Lower lobe of right lung (tissue), 2 donors: ENCODE measurements around the gene HRH2. TPM values are rescaled to one million over a fixed set of nuclear protein-coding genes. Genes with fewer than 3 reads are reported as not detected.

Experiments
- ATAC-seq, 2 donors: fragments of 200-7000 bp; cut with Tn5 transposase; one replicate each; pipeline ENCODE4 v1.9.1; 2020 to 2022; ENCODE audit warnings: mild to moderate bottlenecking in 2 of 2, moderate library complexity in 2 of 2
- DNase-seq: peaks from one replicate; pipeline ENCODE4 v3.0.0-alpha.2; 2020
- H3K27ac ChIP-seq: fragments of 200-600 bp; one replicate; pipeline ENCODE4 v1.8.0; 2022
- H3K27me3 ChIP-seq: fragments of 200-600 bp; one replicate; pipeline ENCODE4 v1.8.0; 2022; ENCODE audit warnings: low read depth
- H3K36me3 ChIP-seq: fragments of 200-600 bp; one replicate; pipeline ENCODE4 v1.8.0; 2022; ENCODE audit warnings: mild to moderate bottlenecking
- H3K4me1 ChIP-seq: fragments of 200-600 bp; one replicate; pipeline ENCODE4 v1.8.0; 2022
- H3K4me3 ChIP-seq: fragments of 200-600 bp; one replicate; pipeline ENCODE4 v1.8.0; 2022; ENCODE audit warnings: mild to moderate bottlenecking
- H3K9me3 ChIP-seq: fragments of 200-600 bp; one replicate; pipeline ENCODE4 v1.8.0; 2022
- intact Hi-C: fragments of 100-400 bp; cut with DNase I; formaldehyde crosslinking; loops from one replicate; pipeline ENCODE4 v1.11.0; 2022
- total RNA-seq: library from RNA; stranded (reverse); fragmentation: NEBNext Ultra II Directional; extraction: Animal tissue kit (Norgen Biotek cat#: 25700); gene quantifications from one replicate; pipeline ENCODE4 v1.2.1, GENCODE V29; 2021
- TF ChIP-seq, protein P1 (sequence below): fragments of 200-600 bp; IDR thresholded peaks from one replicate; pipeline ENCODE4 v1.8.0; 2022; ENCODE audit warnings: antibody characterized with exemption, mild to moderate bottlenecking
- donor health status: DM: no; HTN: yes; CAD: no; lungs with severe emphysema.

The HRH2 gene
- total RNA-seq, 1 donor from 2014 or later = 9.6 TPM

DNA sequence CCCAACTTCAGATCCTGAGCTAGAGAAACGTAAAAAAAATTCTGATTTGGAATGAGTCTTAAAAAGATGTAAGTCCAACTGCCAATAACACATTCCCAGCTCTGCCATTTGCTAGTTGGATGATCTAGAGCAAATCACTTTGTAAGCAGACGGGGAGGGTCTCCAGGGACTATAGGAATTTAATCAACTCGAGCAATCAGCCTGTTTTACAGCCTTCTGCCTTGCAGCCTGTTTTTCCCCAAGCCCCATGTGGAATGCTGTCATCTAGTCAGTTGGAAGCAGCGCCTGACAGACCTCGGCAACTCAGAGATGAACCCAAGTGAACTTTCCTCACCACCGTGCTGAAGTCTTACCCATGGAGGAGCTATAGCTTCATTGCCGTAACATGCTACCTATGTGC is 34.8 kb upstream of the HRH2 start:
- DNase-seq (no peak), ATAC-seq (no peak)
- Histone ChIP-seq H3K4me3 (no peak overlapping the region), H3K36me3 (no peaks in the 10 kb centered on the region), H3K4me1 (no peaks in the 10 kb centered on the region), H3K9me3 (no peaks in the 10 kb centered on the region), H3K27me3 (no peaks in the 10 kb centered on the region), H3K27ac (no peak overlapping the region)
- TF ChIP-seq, protein P1, sequence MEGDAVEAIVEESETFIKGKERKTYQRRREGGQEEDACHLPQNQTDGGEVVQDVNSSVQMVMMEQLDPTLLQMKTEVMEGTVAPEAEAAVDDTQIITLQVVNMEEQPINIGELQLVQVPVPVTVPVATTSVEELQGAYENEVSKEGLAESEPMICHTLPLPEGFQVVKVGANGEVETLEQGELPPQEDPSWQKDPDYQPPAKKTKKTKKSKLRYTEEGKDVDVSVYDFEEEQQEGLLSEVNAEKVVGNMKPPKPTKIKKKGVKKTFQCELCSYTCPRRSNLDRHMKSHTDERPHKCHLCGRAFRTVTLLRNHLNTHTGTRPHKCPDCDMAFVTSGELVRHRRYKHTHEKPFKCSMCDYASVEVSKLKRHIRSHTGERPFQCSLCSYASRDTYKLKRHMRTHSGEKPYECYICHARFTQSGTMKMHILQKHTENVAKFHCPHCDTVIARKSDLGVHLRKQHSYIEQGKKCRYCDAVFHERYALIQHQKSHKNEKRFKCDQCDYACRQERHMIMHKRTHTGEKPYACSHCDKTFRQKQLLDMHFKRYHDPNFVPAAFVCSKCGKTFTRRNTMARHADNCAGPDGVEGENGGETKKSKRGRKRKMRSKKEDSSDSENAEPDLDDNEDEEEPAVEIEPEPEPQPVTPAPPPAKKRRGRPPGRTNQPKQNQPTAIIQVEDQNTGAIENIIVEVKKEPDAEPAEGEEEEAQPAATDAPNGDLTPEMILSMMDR = no peak
- intact Hi-C loops = no loop called here

DNA sequence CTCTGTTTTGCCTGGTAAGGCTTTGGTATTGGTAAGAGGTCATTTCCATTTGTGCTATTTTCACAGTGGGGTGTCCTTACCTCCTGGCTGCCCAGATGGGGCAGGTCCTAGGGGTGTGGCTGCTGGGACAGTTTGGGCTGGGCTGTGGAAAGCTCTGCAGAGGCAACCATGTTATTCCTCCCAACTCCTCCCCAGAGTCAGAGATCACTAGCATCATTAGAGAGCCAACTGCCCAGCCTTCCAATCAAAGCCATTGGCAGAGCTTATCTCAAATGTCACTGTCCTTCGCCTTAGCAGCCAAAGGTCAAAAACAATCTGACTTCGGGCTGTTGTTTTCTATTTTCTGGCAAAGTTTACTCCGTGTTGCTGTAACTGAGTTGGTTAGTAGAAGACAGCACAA is 33.6 kb upstream of the HRH2 start:
- Histone ChIP-seq H3K9me3 (peaks cover 1% of the 10 kb centered on the region), H3K36me3 (no peaks in the 10 kb centered on the region), H3K27me3 (no peaks in the 10 kb centered on the region), H3K4me3 (no peak overlapping the region), H3K4me1 (no peaks in the 10 kb centered on the region), H3K27ac (no peak overlapping the region)
- TF ChIP-seq, protein P1 = no peak
- intact Hi-C loops = no loop called here
- no peak for ATAC-seq
- DNase-seq = no peak

DNA sequence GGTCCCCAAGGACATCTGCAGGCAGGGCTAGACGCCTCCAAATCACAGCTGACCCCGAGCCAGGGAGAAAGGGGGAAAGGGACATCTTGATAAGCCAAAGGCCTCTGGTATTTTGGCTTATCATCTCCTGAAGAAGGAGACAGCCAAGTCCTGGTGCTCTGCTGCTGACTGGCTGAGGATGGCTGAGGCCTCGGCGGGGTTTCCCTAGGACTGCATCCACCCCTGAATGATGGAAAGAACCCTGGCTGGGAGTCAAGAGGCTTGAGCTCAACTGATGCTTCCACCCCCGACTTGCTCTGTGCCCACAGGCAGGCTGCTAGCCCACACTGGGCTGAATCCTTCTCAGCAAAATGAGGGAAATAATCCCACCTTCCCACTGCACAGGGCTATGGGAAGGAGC is 30.9 kb upstream of the HRH2 start:
- intact Hi-C loops = no loop called here
- no peak overlapping the region for H3K4me3 ChIP-seq
- DNase-seq (no peak), ATAC-seq (no peak)
- H3K27ac ChIP-seq = no peak overlapping the region
- H3K4me1 ChIP-seq = no peaks in the 10 kb centered on the region
- TF ChIP-seq, protein P1 = no peak
- H3K9me3 ChIP-seq = peaks cover 8% of the 10 kb centered on the region
- no peaks in the 10 kb centered on the region for H3K36me3 ChIP-seq
- H3K27me3 ChIP-seq = no peaks in the 10 kb centered on the region

DNA sequence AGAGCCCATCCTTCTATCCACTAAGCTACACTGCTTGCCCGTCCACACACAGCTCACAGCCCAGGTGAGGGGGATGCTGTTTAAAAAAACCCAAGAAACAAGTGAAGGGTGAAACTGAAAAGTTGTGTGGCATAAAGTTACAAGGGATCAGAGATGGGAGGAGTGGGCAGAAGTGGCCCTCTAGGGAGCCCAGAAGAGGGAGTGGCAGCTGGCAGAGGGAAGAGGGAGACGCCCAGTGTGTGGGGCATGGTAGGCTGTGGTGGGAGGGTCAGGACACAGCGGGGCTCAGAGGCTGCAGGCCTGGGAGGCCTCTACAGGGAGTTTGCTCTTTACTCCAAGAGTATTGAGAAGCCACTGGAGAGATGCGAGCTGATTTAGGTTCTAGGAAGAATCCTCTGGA is 30.1 kb upstream of the HRH2 start:
- Histone ChIP-seq H3K4me1 (no peaks in the 10 kb centered on the region), H3K4me3 (no peak overlapping the region), H3K36me3 (no peaks in the 10 kb centered on the region), H3K9me3 (peaks cover 8% of the 10 kb centered on the region), H3K27me3 (no peaks in the 10 kb centered on the region), H3K27ac (no peak overlapping the region)
- intact Hi-C loops = no loop called here
- ATAC-seq (no peak), DNase-seq (no peak)
- TF ChIP-seq, protein P1 = no peak

DNA sequence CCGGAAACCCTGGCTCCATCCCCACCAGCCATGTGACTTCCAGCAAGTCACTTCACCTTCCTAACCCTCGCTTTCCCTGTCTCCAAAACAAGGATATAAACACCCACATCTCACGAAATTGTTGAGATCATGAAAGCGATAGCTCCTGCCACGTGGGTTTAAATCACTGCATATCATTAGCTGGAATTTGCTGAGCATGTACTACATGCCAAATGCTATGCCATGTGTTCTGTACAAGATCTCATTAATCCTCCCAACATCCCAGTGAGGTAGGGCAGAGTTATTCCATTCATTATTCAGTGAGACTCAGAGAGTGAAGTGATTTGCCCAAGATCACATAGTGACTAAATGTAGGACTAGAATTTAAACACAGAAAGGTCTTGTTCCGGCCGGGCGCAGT is 29.2 kb upstream of the HRH2 start:
- intact Hi-C loops = no loop called here
- Histone ChIP-seq H3K36me3 (no peaks in the 10 kb centered on the region), H3K27ac (no peak overlapping the region), H3K4me1 (no peaks in the 10 kb centered on the region), H3K27me3 (no peaks in the 10 kb centered on the region), H3K9me3 (peaks cover 8% of the 10 kb centered on the region), H3K4me3 (no peak overlapping the region)
- TF ChIP-seq, protein P1 = no peak
- DNase-seq (no peak), ATAC-seq (no peak)

DNA sequence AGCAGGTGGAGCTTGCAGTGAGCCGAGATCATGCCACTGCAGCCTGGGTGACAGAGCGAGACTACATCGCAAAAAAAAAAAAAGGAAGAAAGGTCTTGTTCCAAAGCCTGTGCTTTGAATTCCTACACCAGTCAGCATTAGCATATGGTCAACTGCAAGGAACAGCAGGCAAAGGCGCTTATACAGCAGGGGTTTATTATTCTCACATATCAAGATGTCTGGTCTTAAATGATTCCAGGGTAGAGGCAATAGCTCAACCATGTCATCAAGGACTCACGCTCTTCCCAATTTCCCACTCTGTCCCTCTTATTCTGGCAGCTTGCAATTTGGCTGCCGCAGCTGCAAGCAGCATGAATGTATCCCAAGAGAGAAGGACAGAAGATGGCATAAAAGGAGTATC is 28.6 kb upstream of the HRH2 start:
- ATAC-seq = no peak
- TF ChIP-seq, protein P1 = no peak
- no peak overlapping the region for H3K4me3 ChIP-seq
- intact Hi-C loops = no loop called here
- no peaks in the 10 kb centered on the region for H3K36me3 ChIP-seq
- peaks cover 8% of the 10 kb centered on the region for H3K9me3 ChIP-seq
- no peak for DNase-seq
- H3K27me3 ChIP-seq = no peaks in the 10 kb centered on the region
- H3K4me1 ChIP-seq = no peaks in the 10 kb centered on the region
- H3K27ac ChIP-seq = no peak overlapping the region
